DOHH2 (cell line): Measurements from ENCODE around the gene ZFAND3.

ENCODE experiments used
- EZH2phosphoT487 ChIP-seq: fragments of 200-600 bp; sonication (generic); IDR thresholded peaks from 2 replicates; pipeline ENCODE4 v1.6.1; 2017; ENCODE audit warnings: borderline replicate concordance, mild to moderate bottlenecking, antibody characterized with exemption, low read length, moderate library complexity, mixed read lengths
- TF ChIP-seq, protein P1 (sequence below): fragments of 200-600 bp; sonication (generic); IDR thresholded peaks from one replicate; pipeline ENCODE4 v1.5.1; 2014; ENCODE audit warnings: antibody characterized with exemption, mild to moderate bottlenecking, low read depth, low read length; ENCODE audit not compliant: poor library complexity, severe bottlenecking

DNA sequence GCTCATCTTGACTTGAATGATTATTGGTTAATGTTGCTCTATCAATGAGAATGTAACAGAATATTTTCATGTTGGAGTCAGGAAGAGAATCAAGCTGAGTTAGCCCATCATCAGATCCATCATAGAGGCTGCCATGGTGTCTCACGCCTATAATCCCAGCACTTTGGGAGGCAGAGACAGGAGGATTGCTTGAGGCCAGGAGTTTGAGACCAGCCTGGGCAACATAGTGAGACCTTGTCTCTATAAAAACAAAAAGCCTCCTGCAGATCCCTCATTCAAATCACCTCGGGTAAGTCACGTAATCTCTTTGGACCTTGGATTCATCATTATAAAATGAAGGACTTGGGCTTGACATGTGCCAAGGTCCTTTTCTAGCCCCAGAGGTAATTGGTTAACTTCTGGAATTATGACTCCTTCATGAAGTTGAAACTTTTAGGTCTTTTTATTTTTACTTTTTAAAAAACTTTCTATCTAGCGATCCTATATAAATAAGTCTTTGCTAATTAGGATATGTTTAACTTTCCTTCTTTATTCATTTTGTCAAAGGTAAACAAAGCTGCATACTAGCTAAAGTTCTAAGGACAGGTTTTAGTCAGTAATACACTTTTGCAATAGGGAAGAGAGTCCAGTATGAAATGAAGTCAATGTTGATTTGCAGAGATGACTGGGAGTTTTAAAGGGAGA, 110.9 kb downstream of the ZFAND3 start:
- TF ChIP-seq, protein P1, sequence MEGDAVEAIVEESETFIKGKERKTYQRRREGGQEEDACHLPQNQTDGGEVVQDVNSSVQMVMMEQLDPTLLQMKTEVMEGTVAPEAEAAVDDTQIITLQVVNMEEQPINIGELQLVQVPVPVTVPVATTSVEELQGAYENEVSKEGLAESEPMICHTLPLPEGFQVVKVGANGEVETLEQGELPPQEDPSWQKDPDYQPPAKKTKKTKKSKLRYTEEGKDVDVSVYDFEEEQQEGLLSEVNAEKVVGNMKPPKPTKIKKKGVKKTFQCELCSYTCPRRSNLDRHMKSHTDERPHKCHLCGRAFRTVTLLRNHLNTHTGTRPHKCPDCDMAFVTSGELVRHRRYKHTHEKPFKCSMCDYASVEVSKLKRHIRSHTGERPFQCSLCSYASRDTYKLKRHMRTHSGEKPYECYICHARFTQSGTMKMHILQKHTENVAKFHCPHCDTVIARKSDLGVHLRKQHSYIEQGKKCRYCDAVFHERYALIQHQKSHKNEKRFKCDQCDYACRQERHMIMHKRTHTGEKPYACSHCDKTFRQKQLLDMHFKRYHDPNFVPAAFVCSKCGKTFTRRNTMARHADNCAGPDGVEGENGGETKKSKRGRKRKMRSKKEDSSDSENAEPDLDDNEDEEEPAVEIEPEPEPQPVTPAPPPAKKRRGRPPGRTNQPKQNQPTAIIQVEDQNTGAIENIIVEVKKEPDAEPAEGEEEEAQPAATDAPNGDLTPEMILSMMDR: no peak
- no peak for TF ChIP-seq EZH2phosphoT487
